Fibroblast of lung (primary cell): ENCODE results near the gene PANK4. TPM values are rescaled to one million over a fixed set of nuclear protein-coding genes. Genes with fewer than 3 reads are reported as not detected.

ENCODE experiments used
- DNase-seq, 2 donors: peaks; one replicate each; pipeline versions ENCODE4 v3.0.0 to v3.0.0-alpha.2; 2010; ENCODE audit warnings: low read depth in 2 of 2
- H2AFZ ChIP-seq: 2 replicates; pipeline ENCODE4 v1.5.1; 2012; ENCODE audit warnings: low read length, control low read depth, inconsistent platforms
- H3K27ac ChIP-seq: 2 replicates; pipeline ENCODE4 v1.5.1; 2011; ENCODE audit warnings: low read length, control low read depth; ENCODE audit not compliant: insufficient read depth
- H3K27me3 ChIP-seq: 2 replicates; pipeline ENCODE4 v1.5.1; 2011; ENCODE audit warnings: mild to moderate bottlenecking, low read length; ENCODE audit not compliant: control insufficient read depth, insufficient read depth
- H3K36me3 ChIP-seq: 2 replicates; pipeline ENCODE4 v1.5.1; 2011; ENCODE audit warnings: low read length; ENCODE audit not compliant: control insufficient read depth, insufficient read depth
- H3K4me1 ChIP-seq: 2 replicates; pipeline ENCODE4 v1.5.1; 2011; ENCODE audit warnings: low read length; ENCODE audit not compliant: control insufficient read depth, insufficient read depth; ENCODE audit errors: extremely low read depth
- H3K4me2 ChIP-seq: 2 replicates; pipeline ENCODE4 v1.5.1; 2011; ENCODE audit warnings: low read length, control low read depth; ENCODE audit not compliant: insufficient read depth; ENCODE audit errors: extremely low read depth
- H3K4me3 ChIP-seq, 4 experiments: fragments of 200-600 bp in 1 of 4; sonication (generic) in 1 of 4; replicated peaks in 1 of 4; 2 replicates each; pipeline ENCODE4 v1.5.1; 2011 to 2016; ENCODE audit warnings: low read length in 4 of 4, low read depth in 3 of 4, mild to moderate bottlenecking in 3 of 4, control low read depth in 2 of 4, inconsistent platforms in 1 of 4, mixed read lengths in 1 of 4; ENCODE audit not compliant: insufficient read depth in 1 of 4; ENCODE audit errors: control extremely low read depth in 1 of 4
- H3K79me2 ChIP-seq: 2 replicates; pipeline ENCODE4 v1.5.1; 2012; ENCODE audit warnings: mild to moderate bottlenecking, low read length, inconsistent platforms; ENCODE audit not compliant: control insufficient read depth, insufficient read depth
- H3K9ac ChIP-seq: 2 replicates; pipeline ENCODE4 v1.5.1; 2011; ENCODE audit warnings: mild to moderate bottlenecking, low read length, control low read depth; ENCODE audit not compliant: insufficient read depth
- H3K9me3 ChIP-seq: 2 replicates; pipeline ENCODE4 v1.5.1; 2012; ENCODE audit warnings: low read depth, low read length; ENCODE audit not compliant: control insufficient read depth, insufficient read depth
- H4K20me1 ChIP-seq: 2 replicates; pipeline ENCODE4 v1.5.1; 2011; ENCODE audit warnings: low read length; ENCODE audit not compliant: control insufficient read depth, insufficient read depth; ENCODE audit errors: extremely low read depth
- EZH2 ChIP-seq: IDR thresholded peaks from 2 replicates; pipeline ENCODE4 v1.5.1; 2012; ENCODE audit warnings: low read length, control low read depth, mild to moderate bottlenecking; ENCODE audit errors: missing control alignments
- polyA plus RNA-seq, 2 donors: library from polyadenylated mRNA; depleted of rRNA in 1 of 2; stranded (reverse) in 1 of 2; unstranded in 1 of 2; fragments of >200 nt; gene quantifications; 2 replicates each; pipeline ENCODE4 v1.2.1, GENCODE V29; 2011 to 2012; ENCODE audit warnings: missing spikeins in 1 of 2
- total RNA-seq: library from RNA; depleted of rRNA; stranded (reverse); fragments of >200 nt; gene quantifications from 2 replicates; pipeline ENCODE4 v1.2.1, GENCODE V29; 2014
- TF ChIP-seq, protein P1 (sequence below), 2 donors: IDR thresholded peaks in 1 of 2; conservative IDR thresholded peaks in 1 of 2; 1 replicate in 1 of 2; 2 replicates in 1 of 2; pipeline ENCODE4 v1.5.1; 2011 to 2012; ENCODE audit warnings: low read length in 2 of 2, control low read depth in 1 of 2, inconsistent platforms in 1 of 2, low read depth in 1 of 2, mild to moderate bottlenecking in 1 of 2

PANK4 gene
- total and polyA plus RNA-seq, 2 donors (not counting 1 experiment from before 2014, with no cell fraction given): 8.5 to 17.0 TPM

DNA sequence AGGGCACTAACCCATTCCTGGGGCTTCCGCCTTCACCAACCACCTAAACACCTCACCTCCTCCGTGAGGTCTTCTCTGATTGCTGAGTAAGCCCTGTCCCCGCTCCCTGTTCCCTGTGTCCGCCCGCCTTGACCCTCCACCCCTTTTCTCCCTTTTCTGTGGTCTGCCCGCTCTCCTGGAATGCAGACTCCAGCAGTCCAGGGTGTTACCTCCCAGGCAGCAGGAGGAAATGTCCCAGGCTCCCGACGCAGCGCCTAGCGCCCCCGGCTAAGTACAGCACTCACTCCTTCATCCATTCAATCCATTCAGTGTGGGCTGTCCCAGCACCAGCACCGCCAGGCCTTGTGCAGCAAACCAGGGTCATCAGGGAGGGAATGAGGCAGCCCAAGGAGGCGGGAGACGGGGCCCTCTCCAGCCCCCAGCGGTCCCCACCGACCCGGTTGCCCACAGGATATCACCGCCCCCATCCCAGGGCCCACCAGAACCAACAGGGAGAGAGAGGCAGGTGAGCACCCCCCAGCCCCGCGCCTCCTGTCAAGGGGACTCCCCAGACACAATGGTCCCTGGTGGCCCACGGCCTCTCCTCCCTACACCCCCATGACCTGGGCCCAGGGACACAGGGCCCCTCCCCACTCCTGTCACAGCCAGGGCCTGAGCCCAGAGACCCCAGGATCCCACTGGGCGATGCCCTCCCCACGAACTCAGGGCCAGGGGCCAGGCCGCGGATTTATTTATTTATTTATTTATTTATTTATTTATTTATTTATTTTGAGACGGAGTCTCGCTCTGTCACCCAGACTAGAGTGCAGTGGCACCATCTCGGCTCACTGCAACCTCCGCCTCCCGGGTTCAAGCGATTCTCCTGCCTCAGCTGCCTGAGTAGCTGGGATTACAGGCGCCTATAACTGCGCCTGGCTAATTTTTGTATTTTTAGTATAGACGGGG lies 40.0 kb upstream of the PANK4 start:
- peak; percentile 40 for TF ChIP-seq EZH2
- TF ChIP-seq, protein P1, sequence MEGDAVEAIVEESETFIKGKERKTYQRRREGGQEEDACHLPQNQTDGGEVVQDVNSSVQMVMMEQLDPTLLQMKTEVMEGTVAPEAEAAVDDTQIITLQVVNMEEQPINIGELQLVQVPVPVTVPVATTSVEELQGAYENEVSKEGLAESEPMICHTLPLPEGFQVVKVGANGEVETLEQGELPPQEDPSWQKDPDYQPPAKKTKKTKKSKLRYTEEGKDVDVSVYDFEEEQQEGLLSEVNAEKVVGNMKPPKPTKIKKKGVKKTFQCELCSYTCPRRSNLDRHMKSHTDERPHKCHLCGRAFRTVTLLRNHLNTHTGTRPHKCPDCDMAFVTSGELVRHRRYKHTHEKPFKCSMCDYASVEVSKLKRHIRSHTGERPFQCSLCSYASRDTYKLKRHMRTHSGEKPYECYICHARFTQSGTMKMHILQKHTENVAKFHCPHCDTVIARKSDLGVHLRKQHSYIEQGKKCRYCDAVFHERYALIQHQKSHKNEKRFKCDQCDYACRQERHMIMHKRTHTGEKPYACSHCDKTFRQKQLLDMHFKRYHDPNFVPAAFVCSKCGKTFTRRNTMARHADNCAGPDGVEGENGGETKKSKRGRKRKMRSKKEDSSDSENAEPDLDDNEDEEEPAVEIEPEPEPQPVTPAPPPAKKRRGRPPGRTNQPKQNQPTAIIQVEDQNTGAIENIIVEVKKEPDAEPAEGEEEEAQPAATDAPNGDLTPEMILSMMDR (conservative IDR thresholded peaks at IDR 0.05 in 1 of 2, IDR thresholded peaks at IDR 0.05 in 1 of 2; ENCODE audit: low read depth in 1 of 2, low read length in 2 of 2): no peak
- no peaks in the 10 kb centered on the region for H3K27me3 ChIP-seq
- no peaks in the 10 kb centered on the region for H3K4me1 ChIP-seq
- H3K36me3 ChIP-seq: peaks cover 3% of the 10 kb centered on the region
- no peaks in the 10 kb centered on the region for H3K9me3 ChIP-seq
- no peak overlapping the region for H3K4me2 ChIP-seq
- no peak overlapping the region for H2AFZ ChIP-seq
- H3K9ac ChIP-seq: no peak overlapping the region
- no peak overlapping the region for H3K27ac ChIP-seq
- no peaks in the 10 kb centered on the region for H4K20me1 ChIP-seq
- H3K79me2 ChIP-seq: no peaks in the 10 kb centered on the region
- DNase-seq: no peak
- H3K4me3 ChIP-seq: no peak overlapping the region

DNA sequence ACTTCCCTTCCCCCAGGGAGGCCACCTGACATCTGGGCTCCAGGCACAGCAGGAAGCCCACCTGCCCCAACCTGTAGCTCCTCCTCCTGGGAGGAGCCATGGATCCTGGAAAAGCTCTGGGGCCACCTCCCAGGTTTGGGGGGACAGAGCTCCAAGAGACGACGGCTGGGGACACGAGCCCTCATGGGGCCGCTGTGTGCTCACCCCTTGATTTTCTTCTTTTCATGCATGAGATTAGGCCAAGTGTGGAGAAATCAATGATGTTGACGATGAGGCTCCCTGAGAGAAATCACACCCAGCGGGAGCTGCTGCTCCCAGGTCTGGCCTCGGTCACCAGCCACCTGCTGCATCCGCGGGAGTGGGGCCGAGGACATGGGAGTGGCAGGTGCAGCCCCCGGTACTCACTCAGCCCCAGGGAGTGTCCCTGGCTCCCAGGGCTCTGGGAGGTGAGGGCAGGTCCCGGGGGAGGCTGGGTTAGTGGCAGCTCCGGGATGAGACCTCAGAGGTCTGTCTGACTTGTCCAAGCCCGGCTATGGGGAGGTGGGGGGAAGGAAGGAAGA lies 38.5 kb upstream of the PANK4 start:
- no peaks in the 10 kb centered on the region for H3K27me3 ChIP-seq
- H3K79me2 ChIP-seq: no peaks in the 10 kb centered on the region
- no peak overlapping the region for H2AFZ ChIP-seq
- H3K4me1 ChIP-seq: no peaks in the 10 kb centered on the region
- TF ChIP-seq, protein P1 (conservative IDR thresholded peaks at IDR 0.05 in 1 of 2, IDR thresholded peaks at IDR 0.05 in 1 of 2; ENCODE audit: low read depth in 1 of 2, low read length in 2 of 2): no peak
- TF ChIP-seq EZH2: no peak
- no peak overlapping the region for H3K27ac ChIP-seq
- no peaks in the 10 kb centered on the region for H4K20me1 ChIP-seq
- H3K36me3 ChIP-seq: peaks cover 3% of the 10 kb centered on the region
- DNase-seq: no peak
- no peak overlapping the region for H3K9ac ChIP-seq
- H3K4me3 ChIP-seq: no peak overlapping the region
- no peaks in the 10 kb centered on the region for H3K9me3 ChIP-seq
- no peak overlapping the region for H3K4me2 ChIP-seq

DNA sequence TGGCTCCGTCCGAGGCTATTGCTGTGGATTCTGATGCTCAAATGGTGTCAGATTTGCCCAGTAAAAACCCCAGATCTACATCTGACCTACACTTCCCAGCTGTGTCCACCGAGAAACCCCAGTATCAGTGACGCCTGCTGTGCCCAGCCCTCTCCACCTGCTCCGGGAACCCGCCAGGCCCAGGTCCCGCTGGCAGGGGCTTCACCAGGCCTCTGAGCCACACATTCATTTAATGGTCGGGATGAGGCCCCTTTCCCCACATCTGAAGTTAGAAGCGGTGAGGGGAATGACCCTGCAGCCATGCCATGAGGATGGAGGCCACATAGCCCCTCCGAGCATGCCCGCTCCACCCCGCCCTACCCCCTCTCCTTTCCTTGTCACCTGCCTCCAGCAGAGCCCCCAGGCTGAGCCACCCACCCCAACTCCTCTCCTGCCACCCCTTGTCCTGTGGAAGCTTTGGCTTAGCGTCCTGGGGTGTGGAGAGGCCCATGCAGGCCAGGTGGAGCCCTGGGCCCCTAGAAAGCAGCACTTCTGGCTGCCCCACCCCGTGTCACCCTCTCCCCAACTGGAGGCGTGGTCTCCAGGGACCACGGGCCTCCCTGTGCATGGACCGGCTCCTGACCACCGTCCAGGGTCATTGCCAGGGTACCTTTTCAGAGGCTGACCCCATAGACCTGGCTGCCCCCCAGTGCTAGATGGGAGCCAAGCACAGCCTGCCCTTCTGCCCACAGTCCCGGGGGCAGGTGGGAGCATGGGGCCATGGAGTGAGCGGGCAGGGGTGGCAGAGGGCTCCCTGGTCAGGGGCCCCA lies 37.8 kb upstream of the PANK4 start:
- no peaks in the 10 kb centered on the region for H3K79me2 ChIP-seq
- no peak overlapping the region for H3K4me2 ChIP-seq
- H3K36me3 ChIP-seq: peaks cover 5% of the 10 kb centered on the region
- H2AFZ ChIP-seq: no peak overlapping the region
- no peak overlapping the region for H3K9ac ChIP-seq
- H4K20me1 ChIP-seq: no peaks in the 10 kb centered on the region
- no peaks in the 10 kb centered on the region for H3K4me1 ChIP-seq
- no peak overlapping the region for H3K27ac ChIP-seq
- no peaks in the 10 kb centered on the region for H3K9me3 ChIP-seq
- TF ChIP-seq EZH2: no peak
- TF ChIP-seq, protein P1 (conservative IDR thresholded peaks at IDR 0.05 in 1 of 2, IDR thresholded peaks at IDR 0.05 in 1 of 2; ENCODE audit: low read depth in 1 of 2, low read length in 2 of 2): no peak
- no peak for DNase-seq
- H3K27me3 ChIP-seq: no peaks in the 10 kb centered on the region
- no peak overlapping the region for H3K4me3 ChIP-seq
